Left ventricle myocardium inferior (tissue), 1 donor: ENCODE results near the gene BTG1. TPM values are rescaled to one million over a fixed set of nuclear protein-coding genes. Genes with fewer than 3 reads are reported as not detected.

Source experiments
- DNase-seq: peaks from one replicate; pipeline ENCODE4 v3.0.0-alpha.2; 2020
- H3K27ac ChIP-seq: fragments of 200-600 bp; replicated peaks from 2 replicates; pipeline ENCODE4 v1.8.0; 2021
- H3K27me3 ChIP-seq: fragments of 200-600 bp; 2 replicates; pipeline ENCODE4 v1.8.0; 2021; ENCODE audit warnings: low read depth
- H3K36me3 ChIP-seq: fragments of 200-600 bp; 2 replicates; pipeline ENCODE4 v1.8.0; 2021
- H3K4me1 ChIP-seq: fragments of 200-600 bp; 2 replicates; pipeline ENCODE4 v1.8.0; 2021
- H3K4me3 ChIP-seq: fragments of 200-600 bp; 2 replicates; pipeline ENCODE4 v1.8.0; 2021; ENCODE audit warnings: mild to moderate bottlenecking, moderate library complexity
- H3K9me3 ChIP-seq: fragments of 200-600 bp; replicated peaks from 2 replicates; pipeline ENCODE4 v1.8.0; 2021
- intact Hi-C: fragments of 100-400 bp; cut with micrococcal nuclease; formaldehyde crosslinking; loops from one replicate; pipeline ENCODE4 v1.11.0; 2022
- total RNA-seq: library from RNA; stranded (reverse); fragmentation: NEBNext Ultra II Directional; extraction: Animal tissue kit (Norgen Biotek cat#: 25700); gene quantifications from one replicate; pipeline ENCODE4 v1.2.1, GENCODE V29; 2021
- TF ChIP-seq, protein P1 (sequence below): fragments of 200-600 bp; IDR thresholded peaks from 2 replicates; pipeline ENCODE4 v1.8.0; 2021; ENCODE audit warnings: antibody characterized with exemption, mild to moderate bottlenecking, borderline replicate concordance
- donor health status: DM: no; HTN: yes; CAD: no; lungs with severe emphysema.

The BTG1 gene
- total RNA-seq, 1 donor from 2014 or later, result 79.4 TPM

GRCh38 chr12:92114834-92115233 lies 30.8 kb downstream of the BTG1 start:
- no peak for DNase-seq
- Histone ChIP-seq H3K9me3 (peaks cover 14% of the 10 kb centered on the region), H3K4me3 (no peak overlapping the region), H3K27me3 (no peaks in the 10 kb centered on the region), H3K4me1 (no peaks in the 10 kb centered on the region), H3K36me3 (no peaks in the 10 kb centered on the region), H3K27ac (no peak overlapping the region)
- TF ChIP-seq, protein P1, sequence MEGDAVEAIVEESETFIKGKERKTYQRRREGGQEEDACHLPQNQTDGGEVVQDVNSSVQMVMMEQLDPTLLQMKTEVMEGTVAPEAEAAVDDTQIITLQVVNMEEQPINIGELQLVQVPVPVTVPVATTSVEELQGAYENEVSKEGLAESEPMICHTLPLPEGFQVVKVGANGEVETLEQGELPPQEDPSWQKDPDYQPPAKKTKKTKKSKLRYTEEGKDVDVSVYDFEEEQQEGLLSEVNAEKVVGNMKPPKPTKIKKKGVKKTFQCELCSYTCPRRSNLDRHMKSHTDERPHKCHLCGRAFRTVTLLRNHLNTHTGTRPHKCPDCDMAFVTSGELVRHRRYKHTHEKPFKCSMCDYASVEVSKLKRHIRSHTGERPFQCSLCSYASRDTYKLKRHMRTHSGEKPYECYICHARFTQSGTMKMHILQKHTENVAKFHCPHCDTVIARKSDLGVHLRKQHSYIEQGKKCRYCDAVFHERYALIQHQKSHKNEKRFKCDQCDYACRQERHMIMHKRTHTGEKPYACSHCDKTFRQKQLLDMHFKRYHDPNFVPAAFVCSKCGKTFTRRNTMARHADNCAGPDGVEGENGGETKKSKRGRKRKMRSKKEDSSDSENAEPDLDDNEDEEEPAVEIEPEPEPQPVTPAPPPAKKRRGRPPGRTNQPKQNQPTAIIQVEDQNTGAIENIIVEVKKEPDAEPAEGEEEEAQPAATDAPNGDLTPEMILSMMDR, result no peak
- intact Hi-C loops, result no loop called here

DNA sequence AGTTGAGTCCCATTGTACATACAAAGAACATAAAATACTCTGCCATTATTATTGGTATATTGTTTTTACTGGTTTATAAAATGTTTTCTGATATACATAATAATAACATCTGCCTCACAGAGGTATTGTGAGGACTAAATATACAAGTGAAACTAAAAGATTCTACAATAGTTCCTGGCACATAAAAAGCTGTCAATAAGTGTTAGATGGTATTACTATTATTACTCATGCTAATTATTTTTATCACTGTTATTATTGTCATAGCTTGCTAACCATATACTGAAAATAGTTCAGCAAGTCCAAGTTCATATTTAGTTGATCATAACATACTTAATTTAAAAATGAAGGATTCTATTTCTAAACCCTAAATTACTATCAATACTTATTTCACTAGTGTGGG lies 34.4 kb downstream of the BTG1 start:
- H3K27me3 ChIP-seq, result no peaks in the 10 kb centered on the region
- intact Hi-C loops, result no loop called here
- no peaks in the 10 kb centered on the region for H3K9me3 ChIP-seq
- H3K27ac ChIP-seq, result no peak overlapping the region
- no peaks in the 10 kb centered on the region for H3K36me3 ChIP-seq
- DNase-seq, result no peak
- TF ChIP-seq, protein P1, result no peak
- H3K4me3 ChIP-seq, result no peak overlapping the region
- H3K4me1 ChIP-seq, result peaks cover 6% of the 10 kb centered on the region

- TF ChIP-seq, protein P1, result no peak
- no peak for DNase-seq
- intact Hi-C loops, result no loop called here
These were observed 35.5 kb downstream of the BTG1 start for GRCh38 chr12:92110083-92110640.

GRCh38 chr12:92109613-92110012 lies 36.0 kb downstream of the BTG1 start:
- intact Hi-C loops, result no loop called here
- Histone ChIP-seq H3K27ac (no peak overlapping the region), H3K9me3 (no peaks in the 10 kb centered on the region), H3K4me3 (no peak overlapping the region), H3K36me3 (no peaks in the 10 kb centered on the region), H3K27me3 (no peaks in the 10 kb centered on the region), H3K4me1 (peaks cover 6% of the 10 kb centered on the region)
- TF ChIP-seq, protein P1, result no peak
- no peak for DNase-seq

More at GRCh38 chr12:92110083-92110640, 35.5 kb downstream of the BTG1 start:
- H3K27me3 ChIP-seq, result no peaks in the 10 kb centered on the region
- H3K4me1 ChIP-seq, result peaks cover 6% of the 10 kb centered on the region
- no peak overlapping the region for H3K4me3 ChIP-seq
- no peak overlapping the region for H3K27ac ChIP-seq
- H3K9me3 ChIP-seq, result no peaks in the 10 kb centered on the region
- H3K36me3 ChIP-seq, result no peaks in the 10 kb centered on the region

GRCh38 chr12:92108651-92109050 lies 37.0 kb downstream of the BTG1 start:
- Histone ChIP-seq H3K27me3 (no peaks in the 10 kb centered on the region), H3K4me1 (peaks cover 6% of the 10 kb centered on the region), H3K9me3 (no peaks in the 10 kb centered on the region), H3K36me3 (no peaks in the 10 kb centered on the region), H3K4me3 (no peak overlapping the region), H3K27ac (no peak overlapping the region)
- no peak for DNase-seq
- intact Hi-C loops, result no loop called here
- TF ChIP-seq, protein P1, result no peak
